H9 (cell line): ENCODE data around the gene CETP. TPM values are rescaled to one million over a fixed set of nuclear protein-coding genes. Genes with fewer than 3 reads are reported as not detected.

Source experiments
- DNase-seq: peaks from one replicate; pipeline ENCODE4 v3.0.0-alpha.2; 2017
- H2AFZ ChIP-seq: one replicate; pipeline ENCODE4 v1.6.1; 2013; ENCODE audit warnings: mild to moderate bottlenecking, low read length, control low read depth, moderate library complexity
- H2AK5ac ChIP-seq: 2 replicates; pipeline ENCODE4 v1.6.1; 2013; ENCODE audit warnings: low read length, control low read depth, mixed read lengths; ENCODE audit not compliant: insufficient read length
- H2BK120ac ChIP-seq: one replicate; pipeline ENCODE4 v1.6.1; 2013; ENCODE audit warnings: low read depth, mild to moderate bottlenecking, low read length, control low read depth, inconsistent platforms; ENCODE audit not compliant: poor library complexity, severe bottlenecking
- H2BK12ac ChIP-seq: 2 replicates; pipeline ENCODE4 v1.6.1; 2013; ENCODE audit warnings: low read length, control low read depth, mixed read lengths, low read depth; ENCODE audit not compliant: insufficient read length
- H2BK15ac ChIP-seq: 2 replicates; pipeline ENCODE4 v1.6.1; 2013; ENCODE audit warnings: low read depth, low read length, control low read depth
- H2BK20ac ChIP-seq: one replicate; pipeline ENCODE4 v1.6.1; 2013; ENCODE audit warnings: low read depth, mild to moderate bottlenecking, low read length, control low read depth, inconsistent platforms; ENCODE audit not compliant: poor library complexity, severe bottlenecking
- H2BK5ac ChIP-seq: 2 replicates; pipeline ENCODE4 v1.6.1; 2013; ENCODE audit warnings: low read length, control low read depth, mixed read lengths; ENCODE audit not compliant: insufficient read length
- H3K14ac ChIP-seq: 2 replicates; pipeline ENCODE4 v1.6.1; 2013; ENCODE audit warnings: low read length, control low read depth; ENCODE audit not compliant: insufficient read depth
- H3K18ac ChIP-seq: 2 replicates; pipeline ENCODE4 v1.6.1; 2013; ENCODE audit warnings: low read depth, mild to moderate bottlenecking, mixed read lengths, low read length, control low read depth; ENCODE audit not compliant: insufficient read length
- H3K23ac ChIP-seq: 2 replicates; pipeline ENCODE4 v1.6.1; 2013; ENCODE audit warnings: low read length, control low read depth, mixed read lengths, low read depth; ENCODE audit not compliant: insufficient read length
- H3K23me2 ChIP-seq: 2 replicates; pipeline ENCODE4 v1.6.1; 2013; ENCODE audit warnings: low read depth, mild to moderate bottlenecking, mixed read lengths, low read length, control low read depth; ENCODE audit not compliant: insufficient read length, poor library complexity, severe bottlenecking
- H3K27ac ChIP-seq: 2 replicates; pipeline ENCODE4 v1.5.1; 2013; ENCODE audit warnings: low read length, control low read depth, mixed read lengths, low read depth; ENCODE audit not compliant: insufficient read length
- H3K27me3 ChIP-seq: 2 replicates; pipeline ENCODE4 v1.6.1; 2013; ENCODE audit warnings: low read length, control low read depth, inconsistent platforms; ENCODE audit not compliant: insufficient read depth
- H3K4ac ChIP-seq: 2 replicates; pipeline ENCODE4 v1.6.1; 2013; ENCODE audit warnings: low read depth, mild to moderate bottlenecking, control low read depth, inconsistent platforms, low read length, moderate library complexity
- H3K4me1 ChIP-seq: 2 replicates; pipeline ENCODE4 v1.6.1; 2013; ENCODE audit warnings: low read length, control low read depth, inconsistent platforms; ENCODE audit not compliant: insufficient read depth
- H3K4me2 ChIP-seq: 2 replicates; pipeline ENCODE4 v1.6.1; 2013; ENCODE audit warnings: low read length, control low read depth, mixed read lengths; ENCODE audit not compliant: insufficient read length, insufficient read depth
- H3K56ac ChIP-seq: 2 replicates; pipeline ENCODE4 v1.6.1; 2013; ENCODE audit warnings: low read depth, mild to moderate bottlenecking, mixed read lengths, low read length, control low read depth; ENCODE audit not compliant: insufficient read length
- H3K79me1 ChIP-seq: 2 replicates; pipeline ENCODE4 v1.6.1; 2013; ENCODE audit warnings: low read depth, mild to moderate bottlenecking, moderate library complexity, low read length, control low read depth, inconsistent platforms; ENCODE audit not compliant: insufficient read depth, poor library complexity, severe bottlenecking
- H3K79me2 ChIP-seq: 2 replicates; pipeline ENCODE4 v1.6.1; 2013; ENCODE audit warnings: low read length, control low read depth, inconsistent platforms; ENCODE audit not compliant: insufficient read depth
- H3K9ac ChIP-seq: 2 replicates; pipeline ENCODE4 v1.6.1; 2013; ENCODE audit warnings: low read length, control low read depth, mixed read lengths; ENCODE audit not compliant: insufficient read length; ENCODE audit errors: extremely low read depth
- H3K9me3 ChIP-seq: one replicate; pipeline ENCODE4 v1.6.1; 2013; ENCODE audit warnings: low read depth, low read length, inconsistent platforms; ENCODE audit not compliant: control insufficient read depth
- H3T11ph ChIP-seq: one replicate; pipeline ENCODE4 v1.6.1; 2013; ENCODE audit warnings: mild to moderate bottlenecking, low read length, control low read depth, inconsistent platforms
- H4K20me1 ChIP-seq: one replicate; pipeline ENCODE4 v1.6.1; 2013; ENCODE audit not compliant: control insufficient read depth, insufficient read length, insufficient read depth
- H4K5ac ChIP-seq: 2 replicates; pipeline ENCODE4 v1.6.1; 2013; ENCODE audit warnings: low read depth, mild to moderate bottlenecking, mixed read lengths, low read length, control low read depth; ENCODE audit not compliant: insufficient read length
- H4K8ac ChIP-seq: replicated peaks from 2 replicates; pipeline ENCODE4 v1.6.1; 2013; ENCODE audit warnings: low read length, control low read depth, mixed read lengths, low read depth; ENCODE audit not compliant: insufficient read length
- H4K91ac ChIP-seq: 2 replicates; pipeline ENCODE4 v1.6.1; 2013; ENCODE audit warnings: low read depth, mild to moderate bottlenecking, moderate library complexity, mixed read lengths, low read length, control low read depth; ENCODE audit not compliant: insufficient read length
- H3K27ac Mint-ChIP-seq, 3 experiments: 2 replicates in 2 of 3; 3 replicates in 1 of 3; pipeline ENCODE4 v1.8.0; 2020 to 2021; ENCODE audit warnings: mixed read lengths in 3 of 3, mild to moderate bottlenecking in 1 of 3, moderate library complexity in 1 of 3
- H3K27me3 Mint-ChIP-seq: 2 replicates; pipeline ENCODE4 v1.8.0; 2021; ENCODE audit warnings: low read depth, mild to moderate bottlenecking, moderate library complexity, mixed read lengths
- H3K36me3 Mint-ChIP-seq, 3 experiments: 2 replicates in 2 of 3; 3 replicates in 1 of 3; pipeline ENCODE4 v1.8.0; 2020 to 2021; ENCODE audit warnings: low read depth in 3 of 3, mixed read lengths in 3 of 3; ENCODE audit not compliant: insufficient read depth in 1 of 3
- H3K4me1 Mint-ChIP-seq, 2 experiments: 2 replicates each; pipeline ENCODE4 v1.8.0; 2020; ENCODE audit warnings: mixed read lengths in 2 of 2
- H3K4me3 Mint-ChIP-seq, 2 experiments: 2 replicates in 1 of 2; 3 replicates in 1 of 2; pipeline ENCODE4 v1.8.0; 2020 to 2021; ENCODE audit warnings: mild to moderate bottlenecking in 2 of 2, mixed read lengths in 2 of 2, moderate library complexity in 1 of 2
- H3K9me3 Mint-ChIP-seq, 2 experiments: 2 replicates in 1 of 2; 3 replicates in 1 of 2; pipeline ENCODE4 v1.8.0; 2020; ENCODE audit warnings: mild to moderate bottlenecking in 2 of 2, mixed read lengths in 2 of 2, moderate library complexity in 1 of 2
- CTCF ChIP-seq: fragments of 200-600 bp; sonication (generic); conservative IDR thresholded peaks from 3 replicates; pipeline ENCODE4 v1.8.0; 2021; ENCODE audit warnings: antibody characterized with exemption, mild to moderate bottlenecking
- WGBS: extraction: QIAGEN DNeasy Blood & Tissue Kit; methylation state at CpG from one replicate; pipeline ENCODE4 v1.1.7; 2013; ENCODE audit warnings: missing lambda C conversion rate, low lambda C conversion rate, mixed read lengths; ENCODE audit not compliant: insufficient read length; ENCODE audit errors: extremely low coverage; 5-methylcytosine and 5-hydroxymethylcytosine counted together
- total RNA-seq: library from RNA; stranded (reverse); gene quantifications from 2 replicates; pipeline ENCODE4 v1.2.1, GENCODE V29; 2021

The CETP gene
- total RNA-seq, 1 experiment from 2014 or later = not detected

GRCh38 chr16:57017251-57017650, 55.5 kb downstream of the CETP start:
- Histone ChIP-seq H3K9me3 (no peaks in the 10 kb centered on the region), H3K4me1 (no peaks in the 10 kb centered on the region), H3K27ac (no peak overlapping the region), H3T11ph (no peak overlapping the region), H2AFZ (no peak overlapping the region), H2BK15ac (no peak overlapping the region), H3K4ac (no peak overlapping the region), H3K23ac (no peak overlapping the region), H3K56ac (no peak overlapping the region), H3K14ac (no peak overlapping the region), H2AK5ac (no peak overlapping the region), H4K8ac (no peak overlapping the region), H2BK20ac (no peak overlapping the region), H4K20me1 (no peaks in the 10 kb centered on the region), H4K5ac (no peak overlapping the region), H2BK12ac (no peak overlapping the region), H4K91ac (no peak overlapping the region), H3K4me2 (no peak overlapping the region), H3K27me3 (no peaks in the 10 kb centered on the region), H2BK120ac (no peak overlapping the region), H3K79me1 (no peaks in the 10 kb centered on the region), H3K18ac (no peak overlapping the region), H3K23me2 (no peaks in the 10 kb centered on the region), H3K79me2 (no peaks in the 10 kb centered on the region), H2BK5ac (no peak overlapping the region), H3K9ac (no peak overlapping the region)
- H3K36me3 Mint-ChIP-seq = no peaks in the 10 kb centered on the region; a peak in 1 of 7 replicates
- H3K27me3 Mint-ChIP-seq = no peaks in the 10 kb centered on the region; the same call in 1 of the 2 replicates
- WGBS = no CpG with 5 or more reads among the region's 1 CpG
- no peak overlapping the region for H3K27ac Mint-ChIP-seq
- TF ChIP-seq CTCF = no peak
- no peaks in the 10 kb centered on the region for H3K9me3 Mint-ChIP-seq
- DNase-seq = no peak
- H3K4me1 Mint-ChIP-seq = peaks cover 4% of the 10 kb centered on the region in 2 experiments
- H3K4me3 Mint-ChIP-seq = no peak overlapping the region
